ENCODE results near the gene KRTAP3-3.

The KRTAP3-3 gene

DNA sequence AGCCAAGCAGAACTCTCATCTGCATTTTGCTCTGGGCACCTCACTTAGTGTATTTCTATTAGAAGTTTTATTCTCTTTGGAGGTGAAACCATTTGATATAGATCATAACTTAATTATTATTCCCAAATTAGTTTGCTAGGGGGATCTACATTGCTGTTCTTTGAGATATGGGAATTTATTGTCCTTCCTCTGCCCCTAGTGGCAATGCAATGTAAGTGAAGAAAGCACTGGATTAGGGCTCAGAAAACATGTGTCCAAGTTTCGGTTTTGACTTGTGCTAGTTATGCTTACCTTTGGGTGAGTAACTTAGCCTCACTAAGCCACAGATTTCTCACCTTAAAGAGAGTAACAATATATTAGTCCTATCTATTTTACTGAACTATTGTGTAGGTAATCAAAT lies 30.1 kb downstream of the KRTAP3-3 start:
- no peak overlapping the region for H3K27ac ChIP-seq

DNA sequence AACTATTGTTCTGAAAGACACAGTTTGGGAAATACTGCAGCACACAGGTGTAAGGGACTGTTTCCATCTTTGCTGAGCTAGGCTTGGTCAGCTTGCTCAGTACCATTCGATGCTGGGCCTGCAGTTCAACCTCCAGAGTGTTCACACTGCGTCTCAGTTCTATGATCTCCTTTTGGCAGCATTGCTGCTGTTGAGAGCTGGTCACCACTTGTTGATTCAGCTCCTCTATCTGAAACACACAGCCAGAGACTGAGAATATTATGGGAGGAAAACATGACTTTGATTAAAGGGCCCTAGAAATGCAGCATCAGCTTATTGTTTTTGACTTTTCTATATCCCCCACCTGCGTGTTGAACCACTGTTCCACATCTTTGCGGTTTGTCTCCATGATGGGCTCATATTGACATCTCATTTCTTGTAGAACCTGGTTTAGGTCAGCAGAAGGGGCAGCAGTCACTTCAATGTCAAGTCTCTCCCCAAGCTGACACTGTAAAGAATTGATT lies 31.9 kb downstream of the KRTAP3-3 start:
- no peak overlapping the region for H3K4me3 ChIP-seq

More for the DNA sequence above, 30.1 kb downstream of the KRTAP3-3 start:
- H3K4me3 ChIP-seq: no peak overlapping the region

DNA sequence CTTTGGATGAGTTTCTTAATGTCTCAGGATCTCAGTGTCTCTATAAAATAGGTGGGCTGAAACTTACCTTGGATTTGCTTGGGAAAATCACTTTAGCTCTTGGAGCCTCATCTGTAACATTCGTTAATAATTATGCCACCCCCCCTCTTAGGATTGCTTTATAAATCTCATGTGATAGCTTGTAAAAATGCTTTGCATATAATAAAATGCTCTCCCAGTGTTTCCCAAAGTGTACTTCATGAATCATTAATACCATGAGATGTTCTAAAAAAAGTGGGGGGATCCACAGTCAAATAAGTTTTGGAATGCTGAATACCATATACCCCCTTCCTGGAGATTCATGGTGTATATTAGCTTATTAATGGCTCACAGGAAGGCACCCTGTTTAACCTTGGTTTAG lies 32.4 kb downstream of the KRTAP3-3 start:
- Histone ChIP-seq H3K4me3 (no peak overlapping the region), H3K27ac (no peak overlapping the region)

More for the DNA sequence above, 31.9 kb downstream of the KRTAP3-3 start:
- H3K27ac ChIP-seq: no peak overlapping the region

DNA sequence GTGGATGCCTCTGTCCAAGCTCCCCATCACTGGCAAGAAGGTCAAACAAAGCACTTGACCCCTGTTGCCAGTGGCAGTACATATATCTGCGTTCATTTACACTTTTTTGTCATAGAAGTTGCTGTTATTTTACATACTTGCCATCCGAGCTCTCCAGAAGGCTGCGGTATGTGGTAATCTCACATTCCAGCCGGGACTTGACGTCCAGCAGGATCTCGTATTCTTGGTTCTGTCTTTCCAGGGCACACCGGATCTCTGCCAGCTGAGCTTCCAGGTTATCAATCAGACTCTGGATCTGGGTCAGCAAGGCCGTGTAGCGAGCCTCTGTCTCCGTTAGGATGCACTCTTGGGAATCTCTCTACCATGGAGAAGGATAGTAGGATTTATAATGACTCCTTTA lies 33.8 kb downstream of the KRTAP3-3 start:
- Histone ChIP-seq H3K27ac (no peak overlapping the region), H3K4me3 (no peak overlapping the region)

DNA sequence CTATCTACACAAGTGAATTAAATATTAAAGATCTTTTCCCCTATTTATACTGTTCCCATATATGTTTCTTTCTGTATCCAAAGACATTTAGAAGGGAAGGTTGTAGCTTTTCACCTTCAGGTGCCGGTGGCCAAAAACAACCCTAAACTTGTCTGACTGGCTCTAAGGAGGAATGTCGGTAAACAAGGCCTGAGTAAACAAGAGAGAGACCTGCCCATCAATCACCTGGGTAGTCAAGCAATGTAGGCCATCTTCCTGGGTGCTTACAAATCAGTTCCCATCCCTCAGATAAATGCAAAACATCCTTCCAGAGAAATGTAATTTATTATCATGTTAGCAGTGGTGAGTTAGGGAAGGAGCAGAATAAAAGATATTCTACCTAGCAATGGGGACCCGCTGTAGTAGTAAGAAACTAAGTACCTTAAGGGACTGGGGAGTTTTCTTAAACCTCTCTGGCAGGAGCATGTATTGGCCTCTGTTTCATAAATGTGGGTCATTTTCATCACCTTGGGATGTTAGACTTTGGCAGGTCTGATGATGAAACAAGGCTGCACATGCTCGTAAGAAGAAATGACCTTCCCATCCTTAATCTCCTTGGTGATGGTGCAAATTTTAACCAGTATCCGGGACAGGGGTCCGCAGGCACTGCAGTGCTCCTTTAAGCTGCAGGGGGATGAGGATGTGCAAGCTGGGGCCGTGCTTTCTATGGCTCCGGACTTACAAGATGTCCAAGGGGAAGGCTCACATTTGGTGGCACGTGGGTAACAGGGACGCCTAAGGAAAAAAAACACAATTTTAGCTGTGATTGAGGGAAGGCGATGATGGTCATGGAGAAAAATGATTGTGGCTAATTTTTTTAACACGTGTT lies 35.6 kb downstream of the KRTAP3-3 start:
- no peak overlapping the region for H3K4me3 ChIP-seq
- peak overlapping the region in 5 of 21 experiments; percentile 3 to 47 (median 21) for H3K27ac ChIP-seq

DNA sequence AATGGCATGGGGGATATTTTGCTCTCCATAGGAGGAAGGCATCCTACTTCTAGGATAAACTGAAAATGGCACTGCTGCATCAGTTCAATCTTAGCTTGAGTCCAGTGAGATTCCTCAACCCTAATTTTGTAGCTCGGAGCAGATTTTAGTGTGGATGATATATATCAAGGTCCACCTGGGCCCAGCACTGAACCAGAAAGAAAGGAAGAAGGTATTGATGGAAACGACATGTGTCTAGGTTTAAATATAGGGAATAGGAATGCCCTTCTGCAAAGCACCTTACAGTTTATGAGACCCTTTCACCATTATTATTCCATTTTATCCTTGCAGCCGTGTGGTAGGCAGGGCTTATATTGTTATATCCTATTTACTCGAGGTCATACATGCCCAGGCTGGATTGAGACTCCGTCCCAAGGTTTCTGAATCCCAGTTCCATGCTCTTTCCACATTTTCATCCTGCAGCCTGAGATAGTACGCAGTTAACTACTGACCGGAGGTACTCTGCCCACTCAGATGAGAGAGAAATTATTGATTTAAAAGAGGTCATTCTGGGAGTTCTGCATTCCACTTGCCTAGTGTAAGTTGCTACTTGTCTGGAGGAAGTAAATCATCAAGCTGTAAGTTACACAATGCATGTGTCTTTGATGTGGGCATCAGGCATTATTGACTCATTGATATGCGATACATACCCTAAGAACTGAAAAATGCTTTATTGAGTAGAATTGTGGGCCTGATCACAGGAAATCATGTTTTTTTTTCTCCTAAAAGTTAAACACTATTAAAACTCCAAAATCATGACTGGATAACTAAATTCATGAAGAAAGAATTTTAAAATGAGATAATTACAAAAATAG lies 37.3 kb downstream of the KRTAP3-3 start:
- no peak overlapping the region for H3K4me3 ChIP-seq
- H3K27ac ChIP-seq: peak overlapping the region in 2 of 21 experiments; percentile 45 to 51

DNA sequence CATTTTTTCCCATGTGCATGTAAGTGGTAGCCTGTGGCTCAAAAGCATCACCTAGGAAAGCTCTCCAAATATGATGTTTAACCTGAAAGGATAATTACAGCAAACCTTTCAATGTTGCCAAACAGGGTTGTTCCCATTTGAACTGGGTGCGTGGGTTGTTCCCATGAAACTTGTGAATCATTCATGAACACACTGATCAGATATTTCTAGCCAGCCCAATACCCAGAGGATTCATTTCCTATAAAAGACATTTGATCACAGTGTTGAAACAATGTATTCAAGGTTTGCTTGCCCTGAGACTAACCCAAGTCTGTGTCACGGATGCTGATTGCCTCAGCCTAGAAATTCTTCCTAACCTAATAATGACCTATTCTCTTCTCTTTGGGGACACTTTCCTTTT lies 40.1 kb downstream of the KRTAP3-3 start:
- Histone ChIP-seq H3K27ac (peak overlapping the region in 6 of 21 experiments; percentile 8 to 79 (median 36)), H3K4me3 (no peak overlapping the region)

DNA sequence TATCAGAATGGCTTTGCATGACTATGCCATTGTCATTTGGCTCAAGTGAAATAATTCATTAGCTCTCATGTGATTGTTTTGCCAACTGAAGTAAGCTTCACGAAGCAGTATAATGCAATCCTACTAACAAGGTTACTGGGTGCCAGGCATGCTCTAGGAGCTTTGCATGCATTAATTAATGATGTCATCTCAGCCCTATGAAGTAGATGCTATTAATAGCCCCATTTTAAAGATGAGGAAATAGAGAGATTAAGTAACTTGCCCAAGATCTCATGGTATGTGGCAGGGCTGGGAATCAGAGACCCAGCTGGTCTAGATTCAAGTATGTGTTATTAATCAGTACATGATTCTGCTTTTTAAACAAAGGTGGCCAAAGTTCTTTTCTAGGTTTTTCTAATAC lies 41.3 kb downstream of the KRTAP3-3 start:
- Histone ChIP-seq H3K27ac (peak overlapping the region in 7 of 21 experiments; percentile 8 to 79 (median 35)), H3K4me3 (no peak overlapping the region)

DNA sequence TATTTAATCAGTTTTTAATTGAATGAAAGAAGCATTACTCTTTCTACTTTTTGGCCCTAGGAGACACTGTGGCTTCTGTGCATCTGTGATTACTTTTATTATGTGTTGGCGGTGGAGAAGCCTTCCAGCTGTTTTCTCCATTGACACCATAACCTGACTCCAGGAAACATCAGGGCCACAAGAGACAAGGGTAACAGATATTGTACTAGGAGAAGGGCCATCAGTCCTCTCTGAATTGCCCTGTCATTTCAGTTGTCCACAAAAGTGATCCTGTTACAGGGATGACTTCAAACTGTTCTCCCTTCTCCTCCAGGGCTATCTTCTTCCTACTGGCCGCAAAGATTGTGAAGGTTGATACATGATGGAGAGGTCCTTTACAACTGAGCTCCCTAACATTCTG lies 41.8 kb downstream of the KRTAP3-3 start:
- peak overlapping the region in 2 of 21 experiments; percentile 11 to 46 for H3K27ac ChIP-seq
- no peak overlapping the region for H3K4me3 ChIP-seq

DNA sequence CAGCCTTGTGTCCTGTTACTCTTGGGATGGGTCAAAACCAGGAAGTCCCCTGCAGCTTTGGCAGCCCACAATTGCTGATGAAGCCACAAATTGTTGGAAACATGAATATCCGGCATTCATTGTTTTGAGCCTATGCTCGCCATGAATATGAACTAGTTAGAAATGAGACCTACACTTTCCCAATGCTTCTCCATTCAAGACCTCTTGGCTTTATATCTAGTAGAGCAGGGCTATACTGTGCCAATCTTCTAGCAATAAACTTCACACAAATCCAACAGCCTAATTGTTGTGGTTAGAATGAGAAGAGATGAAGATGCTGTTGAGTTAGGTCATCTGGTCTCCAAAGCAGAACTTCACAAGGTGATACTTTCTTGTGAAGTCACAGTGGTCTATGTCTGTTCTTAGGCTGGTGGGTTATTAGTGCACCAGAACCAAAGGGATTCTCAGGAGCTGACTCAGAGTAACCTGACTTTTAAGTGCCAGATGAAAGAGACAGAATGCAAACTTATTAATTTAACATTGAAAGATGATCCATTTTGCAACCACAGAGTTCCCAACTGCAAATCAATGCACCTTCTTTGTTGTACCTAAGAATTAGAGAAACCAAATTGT lies 42.8 kb downstream of the KRTAP3-3 start:
- Histone ChIP-seq H3K4me3 (no peak overlapping the region), H3K27ac (no peak overlapping the region)

DNA sequence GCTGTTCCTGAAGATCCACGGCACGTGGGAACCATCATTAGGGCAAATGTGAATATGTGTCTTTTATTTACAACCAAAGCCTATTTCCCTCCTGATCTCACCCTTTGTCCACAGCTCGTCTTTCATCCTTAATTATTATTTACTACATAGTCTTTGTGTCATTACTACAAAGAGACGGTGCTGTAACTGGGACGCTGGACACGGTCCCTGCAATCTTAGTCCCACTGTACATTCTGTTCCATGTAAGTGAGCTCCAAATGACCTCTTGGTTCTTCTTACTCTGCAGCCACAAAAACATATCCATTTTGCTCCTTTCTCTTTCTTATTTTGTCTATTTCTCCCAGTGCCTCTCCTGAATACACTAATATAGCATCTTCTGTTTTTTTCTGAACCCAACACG lies 43.8 kb downstream of the KRTAP3-3 start:
- no peak overlapping the region for H3K27ac ChIP-seq
- no peak overlapping the region for H3K4me3 ChIP-seq

DNA sequence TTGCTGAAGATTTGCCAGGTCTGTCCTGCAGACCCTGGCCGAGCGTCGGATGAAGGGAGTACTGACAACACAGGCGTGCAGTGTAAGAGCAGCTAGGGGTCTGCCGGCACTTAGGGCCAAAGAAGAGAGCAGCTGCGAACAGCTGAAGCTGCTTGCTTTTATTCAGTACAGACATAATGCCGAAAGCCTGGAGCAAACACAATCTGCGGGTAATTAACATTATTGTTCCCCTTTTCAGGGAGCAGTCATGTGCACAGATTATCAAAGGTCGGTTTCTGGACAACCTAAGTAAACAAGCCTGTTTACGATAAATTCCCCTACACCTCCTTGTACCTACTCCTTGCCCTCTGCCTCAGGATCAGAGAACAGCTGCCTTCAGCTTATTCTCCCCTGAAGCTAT lies 44.5 kb downstream of the KRTAP3-3 start:
- Histone ChIP-seq H3K4me3 (no peak overlapping the region), H3K27ac (no peak overlapping the region)

DNA sequence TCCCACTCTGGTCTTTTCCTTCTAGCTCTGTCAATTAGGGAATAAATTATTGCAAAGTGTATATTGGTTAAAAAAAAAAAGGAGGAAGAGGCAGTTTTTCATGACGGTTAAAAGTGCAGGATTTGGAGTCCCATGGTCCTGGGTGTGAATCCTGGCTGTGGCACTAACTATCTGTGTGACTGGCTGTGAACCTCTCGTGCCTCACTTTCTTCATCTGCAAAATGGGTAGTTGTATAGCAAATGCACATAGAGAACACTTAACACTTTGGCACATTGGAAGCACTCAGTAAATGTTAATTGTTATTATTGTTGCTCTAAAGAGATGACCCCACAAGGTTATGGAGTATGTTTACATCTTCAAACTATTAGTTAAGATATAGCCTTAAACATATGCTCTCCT lies 46.0 kb downstream of the KRTAP3-3 start:
- H3K27ac ChIP-seq: no peak overlapping the region

DNA sequence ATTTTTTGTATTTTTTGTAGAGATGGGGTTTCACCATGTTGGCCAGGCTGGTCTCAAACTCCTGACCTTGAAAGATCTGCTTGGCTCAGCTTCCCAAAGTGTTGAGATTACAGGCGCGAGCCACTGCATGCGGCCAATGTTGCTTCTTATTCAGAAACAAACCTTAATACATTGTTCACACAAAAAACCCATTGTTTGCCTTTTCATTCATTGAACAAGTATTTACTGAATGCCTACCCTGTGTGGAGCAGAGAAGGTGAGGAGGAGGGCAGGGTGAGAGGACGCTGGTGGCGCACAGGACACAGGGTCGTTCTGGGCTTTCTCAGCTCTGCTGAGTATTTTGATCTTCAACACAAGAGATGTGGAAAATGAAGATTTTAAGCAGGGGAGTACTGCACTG lies 48.5 kb downstream of the KRTAP3-3 start:
- no peak overlapping the region for H3K27ac ChIP-seq
- no peak overlapping the region for H3K4me3 ChIP-seq

More for the DNA sequence above, 46.0 kb downstream of the KRTAP3-3 start:
- H3K4me3 ChIP-seq: no peak overlapping the region

DNA sequence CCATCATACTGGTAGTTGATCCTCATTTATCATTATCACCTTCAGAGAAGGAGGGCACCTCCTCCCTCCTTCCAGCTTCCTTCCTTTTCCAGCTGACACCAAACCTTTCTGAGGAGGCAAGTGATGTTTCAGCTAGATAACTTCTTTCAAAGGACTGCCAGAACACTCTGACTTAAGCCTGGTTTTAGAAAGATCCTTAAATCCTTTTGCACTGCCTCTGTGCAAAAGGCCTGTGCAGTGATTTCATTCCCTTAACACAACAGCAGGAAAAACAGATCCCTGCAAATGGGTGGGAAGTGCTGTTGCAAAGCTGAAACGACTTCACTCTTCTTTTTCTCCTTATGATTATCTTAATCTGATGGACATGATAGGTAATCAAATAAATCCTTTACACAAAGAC lies 49.4 kb downstream of the KRTAP3-3 start:
- no peak overlapping the region for H3K27ac ChIP-seq
- no peak overlapping the region for H3K4me3 ChIP-seq

All from skin epidermis (tissue), 12 donors.